C4-2B (cell line): ENCODE measurements around the gene VCL.

Source experiments
- ZFX ChIP-seq: fragments of 450-650 bp; IDR thresholded peaks from 2 replicates; pipeline ENCODE4 v1.6.1; 2017
- TF ChIP-seq, protein P1 (sequence below): fragments of 450-650 bp; conservative IDR thresholded peaks from 2 replicates; pipeline ENCODE4 v1.5.1; 2017; ENCODE audit warnings: mild to moderate bottlenecking

DNA sequence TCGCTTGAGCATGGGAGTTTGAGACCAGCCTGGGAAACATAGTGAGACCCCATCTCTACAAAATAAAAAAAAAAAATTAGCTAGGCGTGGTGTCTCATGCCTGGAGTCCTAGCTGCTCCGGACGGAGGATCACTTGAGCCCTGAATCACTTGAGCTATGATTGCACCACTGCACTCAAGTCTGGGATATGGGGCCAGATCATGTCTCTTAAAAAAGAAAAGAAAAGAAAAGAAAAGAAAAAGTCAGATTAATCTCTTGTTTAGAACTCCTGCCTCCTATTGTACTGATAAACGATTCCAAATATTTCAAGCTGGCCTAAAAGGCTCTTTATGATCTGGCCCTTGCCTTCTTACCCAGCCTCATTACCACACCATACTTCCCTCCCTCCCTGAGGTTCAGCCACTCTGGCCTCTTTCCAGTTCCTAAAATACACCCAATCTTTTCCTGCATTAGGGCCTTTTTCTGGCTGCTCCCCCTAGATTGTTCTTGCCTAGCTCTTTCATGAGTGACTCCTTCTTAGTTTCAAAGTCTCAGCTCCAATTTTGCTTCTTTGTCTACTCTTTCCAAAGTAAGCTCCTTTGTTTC lies 41.7 kb downstream of the VCL start:
- TF ChIP-seq, protein P1, sequence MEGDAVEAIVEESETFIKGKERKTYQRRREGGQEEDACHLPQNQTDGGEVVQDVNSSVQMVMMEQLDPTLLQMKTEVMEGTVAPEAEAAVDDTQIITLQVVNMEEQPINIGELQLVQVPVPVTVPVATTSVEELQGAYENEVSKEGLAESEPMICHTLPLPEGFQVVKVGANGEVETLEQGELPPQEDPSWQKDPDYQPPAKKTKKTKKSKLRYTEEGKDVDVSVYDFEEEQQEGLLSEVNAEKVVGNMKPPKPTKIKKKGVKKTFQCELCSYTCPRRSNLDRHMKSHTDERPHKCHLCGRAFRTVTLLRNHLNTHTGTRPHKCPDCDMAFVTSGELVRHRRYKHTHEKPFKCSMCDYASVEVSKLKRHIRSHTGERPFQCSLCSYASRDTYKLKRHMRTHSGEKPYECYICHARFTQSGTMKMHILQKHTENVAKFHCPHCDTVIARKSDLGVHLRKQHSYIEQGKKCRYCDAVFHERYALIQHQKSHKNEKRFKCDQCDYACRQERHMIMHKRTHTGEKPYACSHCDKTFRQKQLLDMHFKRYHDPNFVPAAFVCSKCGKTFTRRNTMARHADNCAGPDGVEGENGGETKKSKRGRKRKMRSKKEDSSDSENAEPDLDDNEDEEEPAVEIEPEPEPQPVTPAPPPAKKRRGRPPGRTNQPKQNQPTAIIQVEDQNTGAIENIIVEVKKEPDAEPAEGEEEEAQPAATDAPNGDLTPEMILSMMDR = no peak
- TF ChIP-seq ZFX = no peak
